Stimulated activated CD4-positive, alpha-beta T cell treated with anti-CD3 and anti-CD28 coated beads, Interleukin-12 subunit alpha, Interleukin-12 subunit beta, amount 100 ng/mL, for 4 hours (primary cell): ENCODE results near the gene SDHAF1.
A peak's percentile ranks its signal among the peaks of the same experiment; 100 is the strongest.
"Not testable (repeated sequence)": the region's sequence is repeated elsewhere in the genome, so short reads cannot be mapped to it uniquely, and the experiment has no call there.

Experiments used
- DNase-seq: peaks from one replicate; pipeline ENCODE4 v3.0.0-alpha.2; 2020

Gene SDHAF1

DNA sequence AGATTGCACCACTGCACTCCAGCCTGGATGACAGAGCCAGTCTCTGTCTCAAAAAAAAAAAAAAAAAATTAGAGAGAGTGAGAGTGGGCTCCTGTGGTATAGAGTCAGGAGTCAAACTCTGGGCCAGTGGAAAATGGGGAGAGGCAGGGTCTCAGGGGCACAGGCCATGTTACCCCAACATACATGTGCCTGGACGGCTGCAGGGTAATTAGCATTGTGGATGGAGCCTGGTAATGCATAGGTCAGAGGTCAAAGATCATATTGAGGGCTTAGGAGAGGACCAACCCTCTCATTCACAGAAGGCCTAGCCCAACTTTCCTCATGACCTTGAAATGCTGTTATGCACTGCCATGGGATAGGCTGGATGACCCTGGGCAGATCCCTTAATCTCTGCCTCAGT is 30.6 kb downstream of the SDHAF1 start:
- no peak for DNase-seq

GRCh38 chr19:36026091-36026876 is 31.3 kb downstream of the SDHAF1 start:
- no peak for DNase-seq

DNA sequence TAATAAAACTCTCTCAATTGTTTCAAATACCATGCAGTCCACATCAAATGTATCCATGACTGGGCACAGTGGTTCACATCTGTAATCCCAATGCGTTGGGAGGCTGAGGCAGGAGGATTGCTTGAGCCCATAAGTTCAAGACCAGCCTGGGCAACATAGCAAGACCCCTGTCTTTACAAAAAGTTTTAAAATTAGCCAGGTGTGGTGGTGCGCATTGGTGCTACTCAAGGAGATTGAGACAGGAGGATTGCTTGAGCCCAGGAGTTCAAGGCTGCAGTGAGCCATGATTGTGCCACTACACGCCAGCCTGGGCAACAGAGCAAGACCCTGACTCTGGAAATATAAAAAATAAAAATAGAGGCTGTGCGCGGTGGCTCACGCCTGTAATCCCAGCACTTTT is 32.7 kb downstream of the SDHAF1 start:
- DNase-seq = no peak

GRCh38 chr19:36028313-36029041 is 33.5 kb downstream of the SDHAF1 start:
- DNase-seq = no peak

GRCh38 chr19:36030264-36031148 is 35.5 kb downstream of the SDHAF1 start:
- DNase-seq = no peak

DNA sequence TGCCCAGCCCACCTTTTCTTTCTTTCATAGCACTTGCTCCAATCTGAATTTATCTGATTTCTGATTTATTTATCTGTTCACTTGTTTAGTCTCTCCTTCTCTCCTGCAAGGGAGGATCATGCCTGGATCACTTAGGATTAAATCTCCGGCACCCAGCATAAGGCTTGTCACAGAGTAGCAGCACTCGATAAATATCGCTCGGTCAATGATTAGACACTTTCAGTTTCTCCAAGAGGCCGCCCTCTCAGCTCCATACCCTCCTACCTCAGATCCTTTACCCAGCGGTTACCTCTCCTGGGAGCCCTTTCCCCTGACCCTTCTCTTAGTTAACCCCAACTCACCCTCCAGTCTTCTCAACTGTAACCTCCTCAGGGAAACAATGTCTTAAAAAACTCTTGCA is 36.3 kb downstream of the SDHAF1 start:
- no peak for DNase-seq

- peak; percentile 48 for DNase-seq
Observed at GRCh38 chr19:36032251-36033104, 37.5 kb downstream of the SDHAF1 start, which contains the start of gene CLIP3. CLIP3 (minus strand) TSS chr19:36032873; CDS start chr19:36032357, 516 bp downstream.

DNA sequence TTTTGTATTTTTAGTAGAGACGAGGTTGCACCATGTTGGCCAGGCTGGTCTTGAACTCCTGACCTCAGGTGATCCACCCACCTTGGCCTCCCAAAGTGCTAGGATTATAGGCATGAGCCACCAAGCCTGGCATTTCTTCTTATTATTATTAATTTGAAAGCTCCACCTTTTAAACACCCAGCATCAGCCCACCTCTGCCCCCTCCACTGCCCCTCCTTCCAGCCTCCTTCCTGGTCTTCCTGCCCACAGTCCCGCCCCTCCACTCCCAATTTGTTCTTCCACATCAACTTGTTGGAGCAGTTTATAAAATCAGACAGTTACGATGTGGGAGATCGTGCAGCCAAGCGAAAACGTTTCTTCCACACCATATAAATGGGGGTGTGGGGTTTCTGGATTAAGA is 45.5 kb downstream of the SDHAF1 start:
- DNase-seq = no peak

- DNase-seq = not testable (repeated sequence)
Observed at GRCh38 chr19:36041092-36041491, 46.1 kb downstream of the SDHAF1 start.

GRCh38 chr19:36041831-36042230 is 46.8 kb downstream of the SDHAF1 start:
- DNase-seq = no peak

DNA sequence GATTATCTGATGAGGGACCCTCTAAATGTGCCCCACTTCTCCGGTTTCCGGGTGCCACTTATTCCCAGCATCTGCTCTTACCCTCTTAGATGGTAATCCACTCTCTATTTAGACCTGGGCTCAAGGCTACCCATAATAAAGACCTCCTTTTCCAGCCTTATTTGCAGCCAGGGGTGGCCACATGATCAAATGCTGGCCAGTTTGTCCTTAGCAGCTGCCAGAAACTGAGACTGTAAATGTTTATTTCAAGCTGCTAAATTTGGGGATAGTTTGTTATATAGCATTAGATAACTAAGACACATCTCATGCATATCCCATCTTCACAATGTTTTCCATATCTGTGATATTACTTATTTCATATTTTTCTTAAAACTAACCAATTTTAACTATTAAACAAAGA is 49.0 kb downstream of the SDHAF1 start:
- no peak for DNase-seq
